ENCODE measurements around the gene SAP130. TPM values are rescaled to one million over a fixed set of nuclear protein-coding genes. Genes with fewer than 3 reads are reported as not detected.

Gene SAP130
- total RNA-seq, 1 donor from 2014 or later, result 14.2 TPM

GRCh38 chr2:127927384-127927783, 100.5 kb downstream of the SAP130 start:
- H3K9me3 ChIP-seq, result no peaks in the 10 kb centered on the region
- H3K4me3 ChIP-seq, result no peak overlapping the region
- H3K27ac ChIP-seq, result no peak overlapping the region
- no peaks in the 10 kb centered on the region for H3K36me3 ChIP-seq
- DNase-seq (ENCODE audit: extremely low spot score in 2 of 2), result no peak
- no peak for TF ChIP-seq POLR2AphosphoS5 (IDR thresholded peaks at IDR 0.05; ENCODE audit: insufficient read depth in 1 of 2, low read depth in 1 of 2)
- TF ChIP-seq POLR2A (IDR thresholded peaks at IDR 0.05), result no peak
- TF ChIP-seq, protein P1, sequence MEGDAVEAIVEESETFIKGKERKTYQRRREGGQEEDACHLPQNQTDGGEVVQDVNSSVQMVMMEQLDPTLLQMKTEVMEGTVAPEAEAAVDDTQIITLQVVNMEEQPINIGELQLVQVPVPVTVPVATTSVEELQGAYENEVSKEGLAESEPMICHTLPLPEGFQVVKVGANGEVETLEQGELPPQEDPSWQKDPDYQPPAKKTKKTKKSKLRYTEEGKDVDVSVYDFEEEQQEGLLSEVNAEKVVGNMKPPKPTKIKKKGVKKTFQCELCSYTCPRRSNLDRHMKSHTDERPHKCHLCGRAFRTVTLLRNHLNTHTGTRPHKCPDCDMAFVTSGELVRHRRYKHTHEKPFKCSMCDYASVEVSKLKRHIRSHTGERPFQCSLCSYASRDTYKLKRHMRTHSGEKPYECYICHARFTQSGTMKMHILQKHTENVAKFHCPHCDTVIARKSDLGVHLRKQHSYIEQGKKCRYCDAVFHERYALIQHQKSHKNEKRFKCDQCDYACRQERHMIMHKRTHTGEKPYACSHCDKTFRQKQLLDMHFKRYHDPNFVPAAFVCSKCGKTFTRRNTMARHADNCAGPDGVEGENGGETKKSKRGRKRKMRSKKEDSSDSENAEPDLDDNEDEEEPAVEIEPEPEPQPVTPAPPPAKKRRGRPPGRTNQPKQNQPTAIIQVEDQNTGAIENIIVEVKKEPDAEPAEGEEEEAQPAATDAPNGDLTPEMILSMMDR (IDR thresholded peaks at IDR 0.05), result no peak
- no peaks in the 10 kb centered on the region for H3K4me1 ChIP-seq
- H3K27me3 ChIP-seq, result no peaks in the 10 kb centered on the region
- intact Hi-C loops (cut with DNase I), result no loop called here

DNA sequence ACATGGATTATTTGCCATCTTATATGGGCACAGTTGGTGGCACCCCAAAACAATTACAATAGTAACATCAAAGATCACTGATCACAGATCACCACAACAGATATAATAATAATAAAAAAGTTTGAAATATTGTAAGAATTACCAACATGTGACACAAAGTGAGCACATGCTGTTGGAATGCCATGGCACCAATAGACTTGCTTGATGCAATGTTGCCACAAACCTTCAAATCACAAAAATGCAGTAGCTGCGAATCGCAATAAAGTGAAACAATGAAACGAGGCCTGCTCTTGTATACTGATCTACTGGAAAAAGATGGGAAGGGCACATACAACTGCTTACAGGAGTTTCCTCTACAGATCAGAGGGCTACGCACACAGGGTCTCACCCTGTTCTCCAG, 109.9 kb downstream of the SAP130 start:
- no peaks in the 10 kb centered on the region for H3K36me3 ChIP-seq
- H3K27me3 ChIP-seq, result no peaks in the 10 kb centered on the region
- no peak overlapping the region for H3K4me3 ChIP-seq
- TF ChIP-seq POLR2AphosphoS5 (IDR thresholded peaks at IDR 0.05; ENCODE audit: insufficient read depth in 1 of 2, low read depth in 1 of 2) (no peak), POLR2A (IDR thresholded peaks at IDR 0.05) (no peak)
- TF ChIP-seq, protein P1 (IDR thresholded peaks at IDR 0.05), result no peak
- intact Hi-C loops (cut with DNase I), result no loop called here
- no peak overlapping the region for H3K27ac ChIP-seq
- no peaks in the 10 kb centered on the region for H3K4me1 ChIP-seq
- no peaks in the 10 kb centered on the region for H3K9me3 ChIP-seq
- DNase-seq (ENCODE audit: extremely low spot score in 2 of 2), result no peak

- H3K4me1 ChIP-seq, result no peaks in the 10 kb centered on the region
- TF ChIP-seq, protein P1 (IDR thresholded peaks at IDR 0.05), result no peak
- H3K4me3 ChIP-seq, result no peak overlapping the region
- no peaks in the 10 kb centered on the region for H3K27me3 ChIP-seq
- H3K36me3 ChIP-seq, result no peaks in the 10 kb centered on the region
- intact Hi-C loops (cut with DNase I), result no loop called here
- no peak for DNase-seq (ENCODE audit: extremely low spot score in 2 of 2)
- H3K9me3 ChIP-seq, result no peaks in the 10 kb centered on the region
- H3K27ac ChIP-seq, result no peak overlapping the region
Measured at GRCh38 chr2:127913808-127914457, 113.9 kb downstream of the SAP130 start.

- H3K4me1 ChIP-seq, result no peaks in the 10 kb centered on the region
- H3K4me3 ChIP-seq, result no peak overlapping the region
- TF ChIP-seq, protein P1 (IDR thresholded peaks at IDR 0.05), result no peak
- TF ChIP-seq POLR2A (IDR thresholded peaks at IDR 0.05), result no peak
- no peak for TF ChIP-seq POLR2AphosphoS5 (IDR thresholded peaks at IDR 0.05; ENCODE audit: insufficient read depth in 1 of 2, low read depth in 1 of 2)
- DNase-seq (ENCODE audit: extremely low spot score in 2 of 2), result no peak
- no peaks in the 10 kb centered on the region for H3K27me3 ChIP-seq
- no peak overlapping the region for H3K27ac ChIP-seq
- no peaks in the 10 kb centered on the region for H3K36me3 ChIP-seq
- intact Hi-C loops (cut with DNase I), result no loop called here
- H3K9me3 ChIP-seq, result no peaks in the 10 kb centered on the region
Measured at GRCh38 chr2:127911737-127912136, 116.1 kb downstream of the SAP130 start.

- intact Hi-C loops (cut with DNase I), result no loop called here
- Histone ChIP-seq H3K9me3 (no peaks in the 10 kb centered on the region), H3K4me3 (no peak overlapping the region), H3K4me1 (no peaks in the 10 kb centered on the region), H3K36me3 (no peaks in the 10 kb centered on the region), H3K27me3 (no peaks in the 10 kb centered on the region), H3K27ac (no peak overlapping the region)
- TF ChIP-seq, protein P1 (IDR thresholded peaks at IDR 0.05), result no peak
- no peak for TF ChIP-seq POLR2AphosphoS5 (IDR thresholded peaks at IDR 0.05; ENCODE audit: insufficient read depth in 1 of 2, low read depth in 1 of 2)
- no peak for TF ChIP-seq POLR2A (IDR thresholded peaks at IDR 0.05)
- DNase-seq (ENCODE audit: extremely low spot score in 2 of 2), result no peak
Measured at GRCh38 chr2:127910415-127910814, 117.4 kb downstream of the SAP130 start.
